Uterus (tissue), 4 donors: Measurements from ENCODE around the gene NIN. TPM values are rescaled to one million over a fixed set of nuclear protein-coding genes. Genes with fewer than 3 reads are reported as not detected.

Source experiments
- DNase-seq, 2 donors: peaks; one replicate each; pipeline ENCODE4 v3.0.0-alpha.2; 2019 to 2020
- H3K27ac ChIP-seq, 2 donors: fragments of 200-600 bp; sonication (generic); 1 replicate in 1 of 2; 2 replicates in 1 of 2; pipeline ENCODE4 v1.5.1; 2016 to 2018
- H3K27me3 ChIP-seq, 2 donors: fragments of 200-600 bp; sonication (generic); one replicate each; pipeline ENCODE4 v1.5.1; 2018 to 2019; ENCODE audit warnings: control low read depth in 1 of 2
- H3K36me3 ChIP-seq, 2 donors: fragments of 200-600 bp; sonication (generic); one replicate each; pipeline ENCODE4 v1.5.1; 2019; ENCODE audit warnings: control low read depth in 1 of 2
- H3K4me1 ChIP-seq, 2 donors: fragments of 200-600 bp; sonication (generic); one replicate each; pipeline ENCODE4 v1.5.1; 2018 to 2019; ENCODE audit warnings: control low read depth in 1 of 2
- H3K4me3 ChIP-seq, 2 donors: fragments of 200-600 bp; sonication (generic); 1 replicate in 1 of 2; 2 replicates in 1 of 2; pipeline ENCODE4 v1.5.1; 2018 to 2019; ENCODE audit warnings: mild to moderate bottlenecking in 1 of 2
- H3K9me3 ChIP-seq, 2 donors: fragments of 200-600 bp; sonication (generic); one replicate each; pipeline ENCODE4 v1.5.1; 2019; ENCODE audit warnings: control low read depth in 1 of 2
- CTCF ChIP-seq, 4 experiments: fragments of 200-600 bp in 2 of 4; fragments of 450-650 bp in 2 of 4; sonication (generic) in 2 of 4; IDR thresholded peaks; one replicate each; pipeline ENCODE4 v1.5.1; 2016 to 2019; ENCODE audit warnings: antibody characterized with exemption in 4 of 4, mild to moderate bottlenecking in 2 of 4, moderate library complexity in 1 of 4
- POLR2A ChIP-seq, 2 donors: fragments of 450-650 bp; IDR thresholded peaks; one replicate each; pipeline ENCODE4 v1.6.1; 2016; ENCODE audit warnings: antibody characterized with exemption in 2 of 2, mild to moderate bottlenecking in 1 of 2, moderate library complexity in 1 of 2
- intact Hi-C: fragments of 100-400 bp; cut with DNase I; formaldehyde crosslinking; loops from one replicate; pipeline ENCODE4 v1.15.1; 2023; ENCODE audit warnings: low total_unique reads
- total RNA-seq, 4 donors: library from RNA; depleted of rRNA in 3 of 4; stranded (reverse); fragments of >200 nt in 3 of 4; gene quantifications; one replicate each; pipeline versions ENCODE4 v1.1.0 to v1.2.4, GENCODE V29; 2014 to 2023
- donor health status: DM: yes; HTN: yes; CAD: no.

Gene NIN
- total RNA-seq, 4 donors from 2014 or later: 8.8 to 45.6 (median 34.2) TPM

- H3K27ac ChIP-seq: no peak overlapping the region
- no peak for DNase-seq
- no peaks in the 10 kb centered on the region for H3K36me3 ChIP-seq
- H3K9me3 ChIP-seq: no peaks in the 10 kb centered on the region
- H3K4me1 ChIP-seq: no peaks in the 10 kb centered on the region
- TF ChIP-seq POLR2A (IDR thresholded peaks at IDR 0.05): no peak
- no peak for TF ChIP-seq CTCF (IDR thresholded peaks at IDR 0.05)
- no peaks in the 10 kb centered on the region for H3K27me3 ChIP-seq
- intact Hi-C loops: no loop called here
- no peak overlapping the region for H3K4me3 ChIP-seq
These were observed 22.9 kb upstream of the NIN start for GRCh38 chr14:50853891-50854290.

GRCh38 chr14:50846226-50846880 lies 15.4 kb upstream of the NIN start:
- Histone ChIP-seq H3K36me3 (no peaks in the 10 kb centered on the region), H3K4me3 (no peak overlapping the region), H3K27me3 (no peaks in the 10 kb centered on the region), H3K9me3 (no peaks in the 10 kb centered on the region), H3K27ac (no peak overlapping the region), H3K4me1 (no peaks in the 10 kb centered on the region)
- TF ChIP-seq CTCF (IDR thresholded peaks at IDR 0.05) (no peak), POLR2A (IDR thresholded peaks at IDR 0.05) (no peak)
- intact Hi-C loops: no loop called here
- no peak for DNase-seq

DNA sequence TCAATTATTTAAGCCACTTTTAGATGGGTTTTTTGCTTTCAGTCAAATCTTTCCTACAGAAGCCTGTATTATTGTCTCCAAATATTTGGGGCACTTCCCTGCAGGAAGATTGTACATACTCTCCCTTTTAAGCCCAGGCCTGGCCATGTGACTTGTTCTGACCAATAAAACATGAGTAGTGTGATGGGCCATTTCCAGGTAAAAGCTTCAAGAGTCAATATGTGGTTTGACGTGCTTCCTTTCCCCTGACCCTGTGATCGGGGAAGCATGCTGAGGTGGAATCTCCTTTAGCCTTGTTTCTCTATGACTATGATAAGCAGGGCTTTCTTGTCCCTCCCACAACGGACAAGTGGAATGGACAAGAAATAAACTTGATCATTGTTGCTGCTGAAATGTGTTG lies 14.2 kb upstream of the NIN start:
- Histone ChIP-seq H3K4me3 (no peak overlapping the region), H3K27me3 (no peaks in the 10 kb centered on the region), H3K36me3 (no peaks in the 10 kb centered on the region), H3K9me3 (no peaks in the 10 kb centered on the region), H3K27ac (no peak overlapping the region), H3K4me1 (no peaks in the 10 kb centered on the region)
- no peak for DNase-seq
- TF ChIP-seq CTCF (IDR thresholded peaks at IDR 0.05): no peak
- intact Hi-C loops: no loop called here

GRCh38 chr14:50844391-50844790 lies 13.4 kb upstream of the NIN start:
- no peaks in the 10 kb centered on the region for H3K36me3 ChIP-seq
- H3K27me3 ChIP-seq: no peaks in the 10 kb centered on the region
- H3K9me3 ChIP-seq: no peaks in the 10 kb centered on the region
- TF ChIP-seq CTCF (IDR thresholded peaks at IDR 0.05) (no peak), POLR2A (IDR thresholded peaks at IDR 0.05) (no peak)
- no peak overlapping the region for H3K27ac ChIP-seq
- intact Hi-C loops: no loop called here
- H3K4me1 ChIP-seq: no peaks in the 10 kb centered on the region
- H3K4me3 ChIP-seq: no peak overlapping the region
- DNase-seq: no peak

DNA sequence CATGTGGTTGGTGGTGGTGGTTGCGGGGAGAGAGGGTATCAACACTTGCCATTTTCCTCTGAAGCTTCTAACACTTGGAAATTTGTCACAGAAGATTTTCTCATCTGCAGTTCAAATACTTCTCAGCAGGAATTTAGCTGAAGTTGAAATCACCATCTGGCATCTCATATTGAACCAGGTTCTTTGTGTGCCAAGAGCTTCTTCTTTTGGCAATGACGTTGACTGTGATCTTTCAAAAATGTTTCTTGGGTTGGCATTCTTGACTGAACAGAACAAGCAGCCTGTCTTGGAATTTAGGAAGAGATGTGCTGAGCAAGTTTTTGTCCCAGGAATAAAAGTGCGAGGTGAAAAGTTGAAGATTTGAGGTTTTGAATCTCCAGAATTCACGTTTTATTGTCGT lies 8.7 kb upstream of the NIN start:
- no peaks in the 10 kb centered on the region for H3K9me3 ChIP-seq
- no peaks in the 10 kb centered on the region for H3K4me1 ChIP-seq
- no peak overlapping the region for H3K4me3 ChIP-seq
- intact Hi-C loops: no loop called here
- no peaks in the 10 kb centered on the region for H3K36me3 ChIP-seq
- no peak for DNase-seq
- TF ChIP-seq POLR2A (IDR thresholded peaks at IDR 0.05): no peak
- no peaks in the 10 kb centered on the region for H3K27me3 ChIP-seq
- H3K27ac ChIP-seq: no peak overlapping the region

DNA sequence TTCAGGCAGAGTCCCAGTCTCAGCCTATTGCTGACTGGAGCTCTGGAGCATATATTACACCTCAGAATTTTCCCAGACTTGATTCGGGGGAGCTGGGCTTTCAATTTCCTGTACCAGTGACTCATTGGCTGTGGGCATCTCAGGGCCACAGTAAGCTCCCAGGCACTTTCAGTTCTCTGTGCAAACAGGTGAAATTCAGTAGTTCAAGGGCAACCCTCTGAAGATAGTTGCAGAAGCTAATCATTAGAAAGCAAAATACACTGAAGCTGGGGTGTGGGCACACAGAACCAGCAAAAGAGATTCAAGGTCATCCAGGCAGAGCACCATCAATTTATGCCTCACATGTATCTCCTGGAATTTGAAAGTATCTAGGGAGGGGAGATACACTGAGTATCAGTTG lies 8.1 kb upstream of the NIN start:
- H3K27me3 ChIP-seq: no peaks in the 10 kb centered on the region
- TF ChIP-seq CTCF (IDR thresholded peaks at IDR 0.05) (no peak), POLR2A (IDR thresholded peaks at IDR 0.05) (no peak)
- no peaks in the 10 kb centered on the region for H3K9me3 ChIP-seq
- no peaks in the 10 kb centered on the region for H3K4me1 ChIP-seq
- no peaks in the 10 kb centered on the region for H3K36me3 ChIP-seq
- no peak for DNase-seq
- intact Hi-C loops: no loop called here
- no peak overlapping the region for H3K27ac ChIP-seq
- H3K4me3 ChIP-seq: no peak overlapping the region
